Stimulated activated CD4-positive, alpha-beta T cell treated with anti-CD3 and anti-CD28 coated beads, Interleukin-2, amount 100 ng/mL, for 24 hours (primary cell): Measurements from ENCODE around the gene TMCC1.
"Not testable (repeated sequence)": the region's sequence is repeated elsewhere in the genome, so short reads cannot be mapped to it uniquely, and the experiment has no call there.

Experiments
- DNase-seq, 2 donors: peaks; one replicate each; pipeline ENCODE4 v3.0.0-alpha.2; 2020

The TMCC1 gene

GRCh38 chr3:129640985-129641384, 252.5 kb downstream of the TMCC1 start:
- DNase-seq: not testable (repeated sequence)

GRCh38 chr3:129638481-129638880, 255.0 kb downstream of the TMCC1 start:
- no peak for DNase-seq

- no peak for DNase-seq
Observed at GRCh38 chr3:129636082-129636481, 257.4 kb downstream of the TMCC1 start.

- no peak for DNase-seq
Observed at GRCh38 chr3:129635656-129636055, 257.9 kb downstream of the TMCC1 start.

- no peak for DNase-seq
Observed at GRCh38 chr3:129633751-129634481, 259.6 kb downstream of the TMCC1 start.

- no peak for DNase-seq
Observed at GRCh38 chr3:129632977-129633376, 260.5 kb downstream of the TMCC1 start.

GRCh38 chr3:129632556-129632955, 261.0 kb downstream of the TMCC1 start:
- DNase-seq: no peak

GRCh38 chr3:129632056-129632455, 261.5 kb downstream of the TMCC1 start:
- DNase-seq: no peak

GRCh38 chr3:129629011-129629410, 264.5 kb downstream of the TMCC1 start:
- DNase-seq: no peak

- DNase-seq: no peak
Observed at GRCh38 chr3:129628169-129628522, 265.4 kb downstream of the TMCC1 start.

GRCh38 chr3:129627350-129628168, 266.0 kb downstream of the TMCC1 start:
- peak; percentile 64 to 70 for DNase-seq

GRCh38 chr3:129626744-129627349, 266.7 kb downstream of the TMCC1 start:
- peak; percentile 78 to 88 for DNase-seq

GRCh38 chr3:129625072-129625874, 268.2 kb downstream of the TMCC1 start:
- no peak for DNase-seq

- DNase-seq: no peak
Observed at GRCh38 chr3:129624347-129625071, 269.0 kb downstream of the TMCC1 start.

GRCh38 chr3:129623447-129624118, 269.9 kb downstream of the TMCC1 start:
- DNase-seq: no peak

GRCh38 chr3:129622933-129623332, 270.6 kb downstream of the TMCC1 start:
- DNase-seq: no peak

GRCh38 chr3:129622226-129622874, 271.2 kb downstream of the TMCC1 start:
- DNase-seq: no peak

GRCh38 chr3:129621626-129622225, 271.8 kb downstream of the TMCC1 start:
- DNase-seq: no peak

GRCh38 chr3:129620828-129621559, 272.5 kb downstream of the TMCC1 start:
- no peak for DNase-seq

- no peak for DNase-seq
Observed at GRCh38 chr3:129619726-129620162, 273.8 kb downstream of the TMCC1 start.
